H9 (cell line): ENCODE measurements around the gene ZC3H12D. TPM values are rescaled to one million over a fixed set of nuclear protein-coding genes. Genes with fewer than 3 reads are reported as not detected.

Experiments used
- DNase-seq: peaks from one replicate; pipeline ENCODE4 v3.0.0-alpha.2; 2017
- H2AFZ ChIP-seq: one replicate; pipeline ENCODE4 v1.6.1; 2013; ENCODE audit warnings: mild to moderate bottlenecking, low read length, control low read depth, moderate library complexity
- H2AK5ac ChIP-seq: 2 replicates; pipeline ENCODE4 v1.6.1; 2013; ENCODE audit warnings: low read length, control low read depth, mixed read lengths; ENCODE audit not compliant: insufficient read length
- H2BK120ac ChIP-seq: one replicate; pipeline ENCODE4 v1.6.1; 2013; ENCODE audit warnings: low read depth, mild to moderate bottlenecking, low read length, control low read depth, inconsistent platforms; ENCODE audit not compliant: poor library complexity, severe bottlenecking
- H2BK12ac ChIP-seq: 2 replicates; pipeline ENCODE4 v1.6.1; 2013; ENCODE audit warnings: low read length, control low read depth, mixed read lengths, low read depth; ENCODE audit not compliant: insufficient read length
- H2BK15ac ChIP-seq: 2 replicates; pipeline ENCODE4 v1.6.1; 2013; ENCODE audit warnings: low read depth, low read length, control low read depth
- H2BK20ac ChIP-seq: one replicate; pipeline ENCODE4 v1.6.1; 2013; ENCODE audit warnings: low read depth, mild to moderate bottlenecking, low read length, control low read depth, inconsistent platforms; ENCODE audit not compliant: poor library complexity, severe bottlenecking
- H2BK5ac ChIP-seq: 2 replicates; pipeline ENCODE4 v1.6.1; 2013; ENCODE audit warnings: low read length, control low read depth, mixed read lengths; ENCODE audit not compliant: insufficient read length
- H3K14ac ChIP-seq: 2 replicates; pipeline ENCODE4 v1.6.1; 2013; ENCODE audit warnings: low read length, control low read depth; ENCODE audit not compliant: insufficient read depth
- H3K18ac ChIP-seq: 2 replicates; pipeline ENCODE4 v1.6.1; 2013; ENCODE audit warnings: low read depth, mild to moderate bottlenecking, mixed read lengths, low read length, control low read depth; ENCODE audit not compliant: insufficient read length
- H3K23ac ChIP-seq: 2 replicates; pipeline ENCODE4 v1.6.1; 2013; ENCODE audit warnings: low read length, control low read depth, mixed read lengths, low read depth; ENCODE audit not compliant: insufficient read length
- H3K23me2 ChIP-seq: 2 replicates; pipeline ENCODE4 v1.6.1; 2013; ENCODE audit warnings: low read depth, mild to moderate bottlenecking, mixed read lengths, low read length, control low read depth; ENCODE audit not compliant: insufficient read length, poor library complexity, severe bottlenecking
- H3K27ac ChIP-seq: 2 replicates; pipeline ENCODE4 v1.5.1; 2013; ENCODE audit warnings: low read length, control low read depth, mixed read lengths, low read depth; ENCODE audit not compliant: insufficient read length
- H3K27me3 ChIP-seq: 2 replicates; pipeline ENCODE4 v1.6.1; 2013; ENCODE audit warnings: low read length, control low read depth, inconsistent platforms; ENCODE audit not compliant: insufficient read depth
- H3K4ac ChIP-seq: 2 replicates; pipeline ENCODE4 v1.6.1; 2013; ENCODE audit warnings: low read depth, mild to moderate bottlenecking, control low read depth, inconsistent platforms, low read length, moderate library complexity
- H3K4me1 ChIP-seq: 2 replicates; pipeline ENCODE4 v1.6.1; 2013; ENCODE audit warnings: low read length, control low read depth, inconsistent platforms; ENCODE audit not compliant: insufficient read depth
- H3K4me2 ChIP-seq: 2 replicates; pipeline ENCODE4 v1.6.1; 2013; ENCODE audit warnings: low read length, control low read depth, mixed read lengths; ENCODE audit not compliant: insufficient read length, insufficient read depth
- H3K56ac ChIP-seq: 2 replicates; pipeline ENCODE4 v1.6.1; 2013; ENCODE audit warnings: low read depth, mild to moderate bottlenecking, mixed read lengths, low read length, control low read depth; ENCODE audit not compliant: insufficient read length
- H3K79me1 ChIP-seq: 2 replicates; pipeline ENCODE4 v1.6.1; 2013; ENCODE audit warnings: low read depth, mild to moderate bottlenecking, moderate library complexity, low read length, control low read depth, inconsistent platforms; ENCODE audit not compliant: insufficient read depth, poor library complexity, severe bottlenecking
- H3K79me2 ChIP-seq: 2 replicates; pipeline ENCODE4 v1.6.1; 2013; ENCODE audit warnings: low read length, control low read depth, inconsistent platforms; ENCODE audit not compliant: insufficient read depth
- H3K9ac ChIP-seq: 2 replicates; pipeline ENCODE4 v1.6.1; 2013; ENCODE audit warnings: low read length, control low read depth, mixed read lengths; ENCODE audit not compliant: insufficient read length; ENCODE audit errors: extremely low read depth
- H3K9me3 ChIP-seq: one replicate; pipeline ENCODE4 v1.6.1; 2013; ENCODE audit warnings: low read depth, low read length, inconsistent platforms; ENCODE audit not compliant: control insufficient read depth
- H3T11ph ChIP-seq: one replicate; pipeline ENCODE4 v1.6.1; 2013; ENCODE audit warnings: mild to moderate bottlenecking, low read length, control low read depth, inconsistent platforms
- H4K20me1 ChIP-seq: one replicate; pipeline ENCODE4 v1.6.1; 2013; ENCODE audit not compliant: control insufficient read depth, insufficient read length, insufficient read depth
- H4K5ac ChIP-seq: 2 replicates; pipeline ENCODE4 v1.6.1; 2013; ENCODE audit warnings: low read depth, mild to moderate bottlenecking, mixed read lengths, low read length, control low read depth; ENCODE audit not compliant: insufficient read length
- H4K8ac ChIP-seq: replicated peaks from 2 replicates; pipeline ENCODE4 v1.6.1; 2013; ENCODE audit warnings: low read length, control low read depth, mixed read lengths, low read depth; ENCODE audit not compliant: insufficient read length
- H4K91ac ChIP-seq: 2 replicates; pipeline ENCODE4 v1.6.1; 2013; ENCODE audit warnings: low read depth, mild to moderate bottlenecking, moderate library complexity, mixed read lengths, low read length, control low read depth; ENCODE audit not compliant: insufficient read length
- H3K27ac Mint-ChIP-seq, 3 experiments: 2 replicates in 2 of 3; 3 replicates in 1 of 3; pipeline ENCODE4 v1.8.0; 2020 to 2021; ENCODE audit warnings: mixed read lengths in 3 of 3, mild to moderate bottlenecking in 1 of 3, moderate library complexity in 1 of 3
- H3K27me3 Mint-ChIP-seq: 2 replicates; pipeline ENCODE4 v1.8.0; 2021; ENCODE audit warnings: low read depth, mild to moderate bottlenecking, moderate library complexity, mixed read lengths
- H3K36me3 Mint-ChIP-seq, 3 experiments: 2 replicates in 2 of 3; 3 replicates in 1 of 3; pipeline ENCODE4 v1.8.0; 2020 to 2021; ENCODE audit warnings: low read depth in 3 of 3, mixed read lengths in 3 of 3; ENCODE audit not compliant: insufficient read depth in 1 of 3
- H3K4me1 Mint-ChIP-seq, 2 experiments: 2 replicates each; pipeline ENCODE4 v1.8.0; 2020; ENCODE audit warnings: mixed read lengths in 2 of 2
- H3K4me3 Mint-ChIP-seq, 2 experiments: 2 replicates in 1 of 2; 3 replicates in 1 of 2; pipeline ENCODE4 v1.8.0; 2020 to 2021; ENCODE audit warnings: mild to moderate bottlenecking in 2 of 2, mixed read lengths in 2 of 2, moderate library complexity in 1 of 2
- H3K9me3 Mint-ChIP-seq, 2 experiments: 2 replicates in 1 of 2; 3 replicates in 1 of 2; pipeline ENCODE4 v1.8.0; 2020; ENCODE audit warnings: mild to moderate bottlenecking in 2 of 2, mixed read lengths in 2 of 2, moderate library complexity in 1 of 2
- WGBS: extraction: QIAGEN DNeasy Blood & Tissue Kit; methylation state at CpG from one replicate; pipeline ENCODE4 v1.1.7; 2013; ENCODE audit warnings: missing lambda C conversion rate, low lambda C conversion rate, mixed read lengths; ENCODE audit not compliant: insufficient read length; ENCODE audit errors: extremely low coverage; 5-methylcytosine and 5-hydroxymethylcytosine counted together
- total RNA-seq: library from RNA; stranded (reverse); gene quantifications from 2 replicates; pipeline ENCODE4 v1.2.1, GENCODE V29; 2021
- TF ChIP-seq, protein P1 (sequence below): fragments of 200-600 bp; sonication (generic); conservative IDR thresholded peaks from 3 replicates; pipeline ENCODE4 v1.8.0; 2021; ENCODE audit warnings: antibody characterized with exemption, mild to moderate bottlenecking

Gene ZC3H12D
- total RNA-seq, 1 experiment from 2014 or later: 0.07 TPM

DNA sequence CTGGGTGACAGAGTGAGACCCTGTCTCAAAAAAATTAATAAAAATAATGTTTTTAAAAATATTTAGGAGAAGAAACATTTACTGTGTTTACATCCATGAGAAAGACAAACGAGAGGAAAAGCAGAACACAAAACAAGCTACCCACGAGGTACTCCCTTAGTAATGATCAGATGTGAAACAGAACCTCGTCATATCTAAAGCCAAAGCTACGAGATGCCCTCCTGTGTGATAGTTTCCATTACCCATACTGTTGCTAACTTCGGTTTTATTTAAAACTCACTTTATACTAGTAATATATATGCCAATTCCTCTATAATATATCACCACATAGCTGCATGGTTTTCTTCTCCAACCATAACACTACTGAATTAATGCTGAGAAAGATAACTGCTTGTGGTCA lies 63.7 kb downstream of the ZC3H12D start:
- H3K27me3 ChIP-seq: no peaks in the 10 kb centered on the region
- TF ChIP-seq, protein P1, sequence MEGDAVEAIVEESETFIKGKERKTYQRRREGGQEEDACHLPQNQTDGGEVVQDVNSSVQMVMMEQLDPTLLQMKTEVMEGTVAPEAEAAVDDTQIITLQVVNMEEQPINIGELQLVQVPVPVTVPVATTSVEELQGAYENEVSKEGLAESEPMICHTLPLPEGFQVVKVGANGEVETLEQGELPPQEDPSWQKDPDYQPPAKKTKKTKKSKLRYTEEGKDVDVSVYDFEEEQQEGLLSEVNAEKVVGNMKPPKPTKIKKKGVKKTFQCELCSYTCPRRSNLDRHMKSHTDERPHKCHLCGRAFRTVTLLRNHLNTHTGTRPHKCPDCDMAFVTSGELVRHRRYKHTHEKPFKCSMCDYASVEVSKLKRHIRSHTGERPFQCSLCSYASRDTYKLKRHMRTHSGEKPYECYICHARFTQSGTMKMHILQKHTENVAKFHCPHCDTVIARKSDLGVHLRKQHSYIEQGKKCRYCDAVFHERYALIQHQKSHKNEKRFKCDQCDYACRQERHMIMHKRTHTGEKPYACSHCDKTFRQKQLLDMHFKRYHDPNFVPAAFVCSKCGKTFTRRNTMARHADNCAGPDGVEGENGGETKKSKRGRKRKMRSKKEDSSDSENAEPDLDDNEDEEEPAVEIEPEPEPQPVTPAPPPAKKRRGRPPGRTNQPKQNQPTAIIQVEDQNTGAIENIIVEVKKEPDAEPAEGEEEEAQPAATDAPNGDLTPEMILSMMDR: no peak
- H3K14ac ChIP-seq: no peak overlapping the region
- H4K20me1 ChIP-seq: no peaks in the 10 kb centered on the region
- no peaks in the 10 kb centered on the region for H3K4me1 ChIP-seq
- DNase-seq: no peak
- no peaks in the 10 kb centered on the region for H3K23me2 ChIP-seq
- H3K56ac ChIP-seq: no peak overlapping the region
- H2AFZ ChIP-seq: no peak overlapping the region
- no peak overlapping the region for H3K4ac ChIP-seq
- no peak overlapping the region for H3K4me3 Mint-ChIP-seq
- no peaks in the 10 kb centered on the region for H3K79me2 ChIP-seq
- peaks cover 12 to 14% of the 10 kb centered on the region in 2 experiments for H3K4me1 Mint-ChIP-seq
- H4K8ac ChIP-seq: no peak overlapping the region
- no peak overlapping the region for H2BK12ac ChIP-seq
- no peaks in the 10 kb centered on the region; the same call in 1 of the 2 replicates for H3K27me3 Mint-ChIP-seq
- H3K27ac ChIP-seq: no peak overlapping the region
- H3K4me2 ChIP-seq: no peak overlapping the region
- no peak overlapping the region for H3K18ac ChIP-seq
- no peak overlapping the region for H2BK15ac ChIP-seq
- H2BK20ac ChIP-seq: no peak overlapping the region
- no peak overlapping the region for H2BK5ac ChIP-seq
- no peak overlapping the region for H2AK5ac ChIP-seq
- H3K27ac Mint-ChIP-seq: no peak overlapping the region
- no CpG with 5 or more reads among the region's 5 CpGs for WGBS
- no peak overlapping the region for H2BK120ac ChIP-seq
- H3K9me3 Mint-ChIP-seq: no peaks in the 10 kb centered on the region; a peak in 1 of 5 replicates
- no peak overlapping the region for H3T11ph ChIP-seq
- H3K23ac ChIP-seq: no peak overlapping the region
- H4K91ac ChIP-seq: no peak overlapping the region
- no peaks in the 10 kb centered on the region for H3K79me1 ChIP-seq
- no peak overlapping the region for H4K5ac ChIP-seq
- no peaks in the 10 kb centered on the region for H3K36me3 Mint-ChIP-seq
- no peaks in the 10 kb centered on the region for H3K9me3 ChIP-seq
- no peak overlapping the region for H3K9ac ChIP-seq
